ENCODE measurements around the gene DCAF4.

DCAF4 gene

DNA sequence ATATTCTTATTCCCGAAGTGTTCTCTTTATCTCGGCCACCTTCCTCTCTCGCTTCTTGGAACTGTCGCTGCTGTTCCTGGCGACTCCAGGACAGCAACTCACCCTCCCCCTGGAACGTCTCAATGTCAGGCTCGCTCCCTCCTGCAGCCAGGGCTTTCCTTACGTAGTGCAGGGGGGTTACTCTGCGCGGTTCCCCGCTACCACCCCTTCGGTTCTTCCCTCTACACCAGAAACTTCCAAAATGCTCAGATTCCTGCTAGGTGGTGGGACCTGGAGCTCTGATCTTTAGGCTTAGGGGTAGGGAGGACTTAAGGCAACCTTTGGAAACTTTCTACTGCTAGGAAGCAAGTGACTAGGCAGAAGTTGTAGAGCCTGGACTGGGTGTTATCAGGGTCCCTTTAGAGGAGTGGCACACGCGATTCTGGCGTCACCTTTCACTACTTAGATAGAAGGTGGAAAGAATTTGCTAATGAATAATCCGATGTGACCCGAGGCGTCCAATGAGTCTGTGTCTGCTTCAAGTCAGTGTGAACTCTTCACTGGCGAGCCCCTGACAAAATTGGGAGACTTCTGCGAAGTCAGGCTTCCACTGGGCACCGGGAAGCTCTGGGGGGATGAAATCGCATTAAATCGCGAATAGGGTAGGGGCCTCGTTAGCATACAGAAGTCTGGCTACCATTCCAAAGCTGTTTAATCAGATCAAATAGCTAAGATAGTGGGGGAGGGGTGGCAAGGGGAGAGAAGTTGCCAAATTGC lies 31.5 kb upstream of the DCAF4 start:
- DNase-seq, result no peak

DNA sequence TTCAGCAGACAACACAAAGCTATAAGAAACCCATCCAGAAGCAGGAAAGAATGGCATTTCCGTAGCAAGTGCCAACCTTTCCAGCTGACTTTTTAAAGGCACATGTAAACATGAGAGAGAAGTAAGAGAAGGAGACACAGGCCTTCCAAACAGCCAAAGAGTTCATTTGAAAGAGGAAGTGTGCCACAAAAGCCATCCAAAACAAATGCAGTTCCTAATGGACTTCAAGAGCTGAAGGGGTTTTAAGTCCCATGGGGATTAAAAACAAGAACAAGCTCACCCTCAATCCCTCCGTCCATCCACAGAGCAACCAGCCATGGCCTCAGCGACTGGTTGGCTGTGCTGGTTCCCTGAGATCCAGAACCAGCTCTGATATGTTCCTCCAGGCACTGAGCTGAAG lies 27.8 kb upstream of the DCAF4 start:
- no peak for DNase-seq

DNA sequence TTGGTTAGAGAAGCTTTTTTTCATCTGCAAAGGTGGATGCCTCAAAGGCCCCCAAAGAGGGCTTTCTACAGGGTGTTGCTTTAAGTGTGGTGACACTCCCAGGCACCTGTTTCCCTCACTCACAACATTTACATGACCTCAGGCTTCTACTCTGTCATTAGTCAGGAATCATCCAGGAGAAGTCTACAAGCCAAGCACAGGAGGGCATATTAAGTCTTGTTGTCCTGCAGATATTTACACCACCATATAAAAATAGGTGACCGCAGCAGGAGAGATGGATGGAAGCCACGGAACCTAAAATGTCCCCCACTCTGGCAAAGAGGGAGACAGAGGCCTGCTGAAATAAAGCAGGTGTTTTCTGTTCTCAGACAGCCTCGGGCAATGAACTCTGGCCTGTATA lies 24.9 kb upstream of the DCAF4 start:
- DNase-seq, result no peak

- DNase-seq, result no peak
Observed at GRCh38 chr14:72902801-72903530, 23.3 kb upstream of the DCAF4 start.

DNA sequence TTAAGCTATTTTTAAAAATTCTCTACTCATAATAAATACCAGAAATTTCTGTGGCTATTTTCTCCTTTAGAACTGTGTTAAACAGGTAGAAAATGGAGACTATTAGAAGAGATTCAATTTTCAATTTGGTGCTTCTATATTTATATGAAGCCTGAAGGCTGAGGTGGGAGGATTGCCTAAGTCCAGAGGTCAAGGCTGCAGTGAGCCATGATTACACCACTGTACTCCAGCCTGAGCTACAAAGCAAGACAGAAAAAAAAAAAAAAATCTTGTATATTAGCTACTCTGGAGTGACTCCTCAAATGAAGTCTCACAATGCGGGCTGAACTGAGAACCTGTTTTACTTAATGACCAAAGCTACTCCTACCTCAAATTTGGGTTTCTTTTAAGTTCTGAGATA lies 22.5 kb upstream of the DCAF4 start:
- DNase-seq, result no peak

- no peak for DNase-seq
Observed at GRCh38 chr14:72904218-72904617, 22.0 kb upstream of the DCAF4 start.

GRCh38 chr14:72904840-72905561 lies 21.3 kb upstream of the DCAF4 start:
- DNase-seq, result peak; percentile 71

DNA sequence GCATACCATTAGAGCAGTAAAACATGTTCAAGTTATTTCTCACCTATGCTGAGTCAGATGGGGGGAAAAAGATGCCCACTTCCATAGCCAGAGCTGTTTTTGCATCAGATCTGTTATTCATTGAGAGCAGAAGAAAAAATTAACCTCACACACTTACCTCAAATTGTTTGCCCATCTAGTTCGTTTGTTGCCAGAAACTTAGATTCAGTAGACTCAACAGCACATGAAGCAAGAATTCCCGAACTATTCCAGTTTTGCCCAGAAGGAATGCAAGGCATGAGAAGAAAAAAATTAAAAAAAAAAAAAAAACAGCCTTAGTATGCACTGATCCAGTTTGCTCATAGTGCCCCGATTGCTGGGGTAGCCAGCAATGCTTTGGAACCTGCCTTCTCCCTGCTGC lies 19.9 kb upstream of the DCAF4 start:
- peak; percentile 92 for DNase-seq

DNA sequence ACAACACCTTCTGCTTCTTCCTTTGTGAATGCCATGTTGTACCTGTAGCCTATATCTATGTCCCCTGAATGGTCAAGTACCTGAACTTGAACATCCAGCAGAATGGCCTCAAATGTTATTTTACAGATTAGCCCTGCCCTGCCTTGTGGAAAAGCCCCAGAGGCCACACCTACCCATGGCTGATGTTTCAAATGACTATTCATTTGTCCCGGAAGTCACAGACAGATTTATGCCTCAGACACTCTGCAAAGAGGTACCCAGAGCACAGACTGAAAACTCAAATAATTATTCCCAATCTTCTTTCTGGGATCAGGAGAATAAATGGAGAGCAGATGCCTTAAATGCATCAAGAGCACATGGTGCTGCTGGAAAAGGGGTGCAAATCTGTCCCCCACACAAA lies 19.4 kb upstream of the DCAF4 start:
- DNase-seq, result no peak

DNA sequence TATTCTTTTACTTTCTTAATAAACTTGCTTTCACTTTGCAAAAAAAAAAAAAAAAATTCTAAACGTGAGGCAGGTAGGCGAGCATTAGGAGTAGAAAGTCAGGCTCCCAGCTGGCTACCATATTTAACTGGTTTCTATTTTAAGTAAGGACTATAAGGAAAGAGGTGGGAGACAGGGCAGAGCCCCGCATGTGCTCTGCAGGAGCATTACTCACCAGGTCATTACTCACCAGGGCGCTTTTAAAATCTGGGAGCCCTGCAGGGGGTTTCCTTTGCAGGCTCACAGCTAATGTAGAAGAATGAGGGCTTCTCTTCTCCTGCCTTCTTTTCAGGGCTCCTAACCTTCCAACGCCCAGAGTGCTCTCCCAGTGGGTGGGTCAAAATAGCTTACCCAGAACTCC lies 18.4 kb upstream of the DCAF4 start:
- peak; percentile 89 for DNase-seq

GRCh38 chr14:72909163-72909562 lies 17.1 kb upstream of the DCAF4 start:
- no peak for DNase-seq

GRCh38 chr14:72913809-72914208 lies 12.5 kb upstream of the DCAF4 start:
- DNase-seq, result no peak

DNA sequence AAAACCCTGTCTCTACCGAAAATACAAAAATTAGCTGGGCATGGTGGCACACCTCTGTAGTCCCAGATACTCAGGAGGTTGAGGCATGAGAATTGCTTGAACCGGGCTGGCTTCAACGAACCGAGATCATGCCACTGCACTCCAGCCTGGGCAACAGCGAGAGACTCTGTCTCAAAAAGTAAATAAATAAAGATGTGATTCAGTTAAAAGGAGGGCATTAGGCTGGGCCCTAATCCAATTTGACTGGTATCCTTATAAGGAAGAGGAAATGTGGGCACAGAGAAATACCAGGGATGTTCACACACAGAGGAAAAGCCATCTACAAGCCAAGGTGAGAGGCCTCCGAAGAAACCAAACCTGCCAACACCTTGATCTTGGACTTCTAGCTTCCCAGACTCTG lies 10.1 kb upstream of the DCAF4 start:
- peak; percentile 52 for DNase-seq

DNA sequence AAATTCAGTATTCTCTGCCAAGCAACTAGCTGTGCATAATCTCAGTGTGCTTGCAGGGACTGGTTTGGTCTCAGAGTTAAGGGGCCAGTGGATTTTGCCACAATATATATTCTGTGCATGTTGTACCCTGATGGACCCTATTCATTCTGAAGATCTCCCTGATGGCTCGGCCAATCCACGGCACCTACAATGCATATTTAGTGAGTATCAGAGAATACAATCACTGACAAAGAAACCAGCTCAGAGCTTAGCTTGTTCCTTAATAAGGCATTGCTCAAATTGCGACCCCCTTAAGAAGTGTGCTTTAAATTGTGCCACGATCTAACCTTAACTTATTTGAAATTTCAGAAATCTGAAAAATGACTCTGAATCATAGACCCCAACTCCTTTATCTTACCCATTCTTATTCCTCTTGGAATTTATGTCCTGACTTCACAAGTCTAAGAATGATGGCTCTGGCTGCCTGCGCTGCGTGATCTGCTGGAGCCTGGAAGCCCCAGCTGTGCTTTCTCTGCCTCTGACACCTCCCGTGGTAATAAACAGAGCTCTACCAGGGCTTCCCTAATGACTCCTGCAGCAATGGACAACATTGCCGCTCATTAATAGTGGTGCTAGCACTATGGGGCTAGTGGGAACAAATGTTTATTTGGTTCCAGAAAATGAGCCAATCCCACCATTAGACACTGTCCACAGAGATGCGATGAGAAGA lies 9.0 kb upstream of the DCAF4 start:
- no peak for DNase-seq

- DNase-seq, result no peak
Observed at GRCh38 chr14:72920008-72920407, 6.3 kb upstream of the DCAF4 start.

GRCh38 chr14:72921396-72921795 lies 4.9 kb upstream of the DCAF4 start:
- DNase-seq, result peak; percentile 29

DNA sequence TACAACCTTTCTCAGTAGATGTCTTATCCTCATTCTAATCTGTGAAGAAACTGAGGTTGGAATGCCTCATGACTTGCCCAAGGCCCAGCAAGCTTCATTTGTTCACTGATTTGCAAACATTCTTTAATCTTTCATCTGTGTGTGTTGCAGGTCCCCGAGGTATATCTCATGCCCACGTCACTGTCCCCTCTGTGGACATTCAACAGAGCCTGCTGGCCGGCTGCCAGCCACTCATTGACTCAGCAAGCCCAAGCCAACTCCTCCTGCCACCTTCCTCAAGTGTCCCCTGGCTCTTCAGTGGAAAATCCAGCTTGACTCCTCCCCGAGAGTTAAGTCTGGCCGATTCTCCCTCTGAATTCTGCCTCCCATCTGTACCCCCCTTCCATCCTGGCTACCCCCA lies 1.9 kb upstream of the DCAF4 start:
- peak; percentile 27 for DNase-seq

DNA sequence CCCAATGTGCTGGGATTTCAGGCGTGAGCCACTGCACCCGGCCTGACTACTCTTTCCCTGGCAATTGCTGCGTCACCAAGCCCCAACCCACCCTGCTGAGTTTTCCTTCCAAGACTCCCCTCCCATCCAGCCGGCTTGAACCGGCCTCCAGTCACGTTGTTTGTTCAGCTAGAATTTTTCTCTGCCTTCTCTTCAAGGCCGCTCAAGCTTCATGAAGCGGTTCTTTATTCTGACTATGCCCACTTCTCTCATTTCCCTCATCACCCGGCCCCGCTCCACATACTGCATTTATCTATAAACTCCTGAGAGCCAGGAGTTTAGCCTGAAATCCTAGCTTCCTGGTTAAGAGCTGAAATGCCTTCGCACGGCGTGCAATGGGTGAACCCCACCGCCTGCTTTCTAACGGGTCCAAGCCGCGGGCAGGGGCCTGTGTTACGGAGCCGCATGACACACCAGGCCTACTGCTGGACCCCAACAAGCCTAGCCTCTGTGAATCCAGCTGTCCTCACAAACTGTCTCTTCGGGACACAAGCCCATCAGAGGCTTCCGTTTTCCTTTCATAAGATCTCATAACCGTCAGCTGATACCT lies 999 bp upstream of the DCAF4 start:
- no peak for DNase-seq

- no peak for DNase-seq
Observed at GRCh38 chr14:72925815-72926291, 411 bp upstream of the DCAF4 start.

GRCh38 chr14:72928872-72929271 lies 2.6 kb downstream of the DCAF4 start:
- DNase-seq, result no peak

DNA sequence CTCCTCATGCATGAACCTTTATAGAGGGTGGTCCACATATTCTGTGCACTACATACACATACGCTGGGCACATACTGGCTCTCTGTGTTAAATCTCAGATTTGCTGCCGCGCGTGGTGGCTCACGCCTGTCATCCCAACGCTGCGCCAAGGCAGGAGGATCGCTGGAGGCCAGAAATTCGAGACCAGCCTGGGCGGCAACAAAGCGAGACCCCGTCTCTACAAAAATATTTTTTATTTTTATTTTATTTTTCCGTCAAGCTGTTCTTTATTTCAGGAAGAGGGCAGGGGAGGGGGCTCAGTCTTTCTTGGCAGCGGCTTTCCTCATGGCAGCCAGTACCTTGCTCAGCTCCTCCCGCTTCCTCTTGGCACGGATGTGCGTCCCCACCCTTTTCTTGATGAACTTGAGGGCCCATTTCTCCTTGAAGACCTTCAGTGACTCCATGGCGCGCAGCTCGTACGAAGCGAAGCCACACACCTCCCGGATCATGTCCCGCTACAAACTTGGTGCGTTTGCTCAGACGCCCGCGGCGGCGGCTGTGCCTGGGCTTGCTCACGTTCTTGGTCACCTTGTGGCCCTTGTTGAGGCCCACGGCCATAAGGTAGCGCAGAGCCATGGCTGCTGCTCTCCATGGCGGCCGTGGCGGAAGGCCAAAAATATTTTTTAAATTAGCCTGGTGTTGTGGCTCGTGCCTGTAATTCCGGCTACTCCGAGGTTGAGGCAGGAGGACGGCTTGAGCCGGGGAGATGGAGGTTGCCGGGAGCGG lies 3.2 kb downstream of the DCAF4 start:
- no peak for DNase-seq

DNA sequence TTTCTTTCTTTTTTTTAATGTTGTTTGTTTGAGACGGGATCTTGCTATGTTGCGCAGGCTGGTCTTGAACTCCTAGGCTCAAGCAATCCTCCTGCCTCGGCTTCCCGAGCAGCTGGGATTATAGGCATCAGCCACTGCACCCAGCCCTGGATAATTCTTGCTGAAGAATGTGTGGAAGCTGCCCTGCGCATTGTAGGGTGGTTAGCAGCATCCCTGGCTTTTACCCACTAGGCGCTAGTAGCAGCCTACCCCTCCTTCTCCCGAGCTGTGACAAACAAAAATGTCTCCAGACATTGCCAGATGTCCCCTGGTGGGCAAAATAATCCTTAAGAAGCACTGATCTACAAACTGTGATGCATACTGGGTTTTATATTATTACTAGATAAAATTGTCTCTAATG lies 6.6 kb downstream of the DCAF4 start:
- DNase-seq, result no peak

Data from fibroblast of skin of back (primary cell).